GM19238 (cell line): ENCODE results near the gene ZNF609.
A peak's percentile ranks its signal among the peaks of the same experiment; 100 is the strongest.
"Not testable (repeated sequence)": the region's sequence is repeated elsewhere in the genome, so short reads cannot be mapped to it uniquely, and the experiment has no call there.

Experiments
- DNase-seq: peaks from one replicate; pipeline ENCODE4 v3.0.0; 2011; ENCODE audit warnings: low spot score; ENCODE audit not compliant: insufficient read length

ZNF609 gene

GRCh38 chr15:64580696-64581407, 120.5 kb downstream of the ZNF609 start:
- DNase-seq, result no peak

- DNase-seq, result no peak
Measured at GRCh38 chr15:64581408-64581761, 121.0 kb downstream of the ZNF609 start.

DNA sequence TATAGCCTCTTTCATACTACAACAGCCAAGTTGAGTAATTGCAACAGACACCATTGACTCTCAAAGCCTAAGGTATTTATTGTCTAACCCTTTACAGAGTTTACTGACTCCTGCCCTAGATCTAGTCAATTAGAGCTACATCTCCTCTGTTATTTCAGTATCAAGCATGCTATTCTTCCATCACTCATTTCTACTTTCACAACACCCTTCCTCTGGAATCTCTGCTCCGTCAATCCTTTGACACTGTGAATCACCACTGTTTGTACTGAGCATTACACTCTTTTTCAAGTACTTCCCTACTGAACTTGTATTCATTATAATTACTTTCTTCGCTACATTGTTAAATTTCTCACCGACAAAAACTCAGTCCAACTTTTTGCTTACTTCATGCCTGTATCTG, 121.8 kb downstream of the ZNF609 start:
- no peak for DNase-seq

- no peak for DNase-seq
Measured at GRCh38 chr15:64583519-64583918, 123.1 kb downstream of the ZNF609 start.

GRCh38 chr15:64583983-64584382, 123.6 kb downstream of the ZNF609 start:
- no peak for DNase-seq

- no peak for DNase-seq
Measured at GRCh38 chr15:64586259-64586870, 126.0 kb downstream of the ZNF609 start.

- no peak for DNase-seq
Measured at GRCh38 chr15:64586984-64587383, 126.6 kb downstream of the ZNF609 start.

DNA sequence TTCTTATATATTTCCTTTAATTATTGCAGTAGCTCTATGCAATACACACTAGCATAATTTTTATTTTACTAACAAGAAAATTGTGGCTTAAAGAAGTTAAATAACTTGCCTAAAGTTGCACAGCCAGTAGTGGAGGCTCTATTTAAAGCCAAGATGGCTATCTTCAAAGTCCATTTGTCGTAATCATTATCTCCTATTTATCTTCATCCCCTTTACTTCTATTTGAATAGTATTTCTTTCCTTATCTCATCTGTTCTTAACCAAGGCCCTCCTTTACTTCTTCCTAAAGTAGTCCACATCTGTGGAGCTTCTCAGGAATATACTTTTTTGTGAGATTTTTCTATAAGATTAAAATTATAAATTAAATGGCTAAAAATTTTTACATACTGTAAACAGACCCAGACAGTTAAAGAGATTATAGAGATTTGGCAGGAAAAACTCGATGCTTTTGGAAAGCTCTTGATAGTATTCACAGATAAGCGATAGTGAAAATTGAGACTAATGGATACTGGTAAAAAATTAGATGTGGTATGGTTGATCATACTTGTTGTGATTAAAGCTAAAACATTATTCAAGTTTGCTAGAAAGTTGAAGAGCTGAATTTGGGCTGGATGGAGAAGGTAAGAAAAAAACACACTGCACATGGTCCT, 129.2 kb downstream of the ZNF609 start:
- no peak for DNase-seq

DNA sequence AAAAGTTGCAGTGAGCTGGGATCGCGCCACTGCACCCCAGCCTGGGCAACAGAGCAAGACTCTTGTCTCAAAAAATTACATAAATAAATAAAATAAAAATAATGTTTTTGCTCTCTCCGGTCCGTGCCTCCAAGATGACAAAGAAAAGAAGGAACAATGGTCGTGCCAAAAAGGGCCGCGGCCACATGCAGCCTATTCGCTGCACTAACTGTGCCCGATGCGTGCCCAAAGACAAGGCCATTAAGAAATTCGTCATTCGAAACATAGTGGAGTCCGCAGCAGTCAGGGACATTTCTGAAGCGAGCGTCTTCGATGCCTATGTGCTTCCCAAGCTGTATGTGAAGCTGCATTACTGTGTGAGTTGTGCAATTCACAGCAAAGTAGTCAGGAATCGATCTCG, 132.5 kb downstream of the ZNF609 start:
- not testable (repeated sequence) for DNase-seq

DNA sequence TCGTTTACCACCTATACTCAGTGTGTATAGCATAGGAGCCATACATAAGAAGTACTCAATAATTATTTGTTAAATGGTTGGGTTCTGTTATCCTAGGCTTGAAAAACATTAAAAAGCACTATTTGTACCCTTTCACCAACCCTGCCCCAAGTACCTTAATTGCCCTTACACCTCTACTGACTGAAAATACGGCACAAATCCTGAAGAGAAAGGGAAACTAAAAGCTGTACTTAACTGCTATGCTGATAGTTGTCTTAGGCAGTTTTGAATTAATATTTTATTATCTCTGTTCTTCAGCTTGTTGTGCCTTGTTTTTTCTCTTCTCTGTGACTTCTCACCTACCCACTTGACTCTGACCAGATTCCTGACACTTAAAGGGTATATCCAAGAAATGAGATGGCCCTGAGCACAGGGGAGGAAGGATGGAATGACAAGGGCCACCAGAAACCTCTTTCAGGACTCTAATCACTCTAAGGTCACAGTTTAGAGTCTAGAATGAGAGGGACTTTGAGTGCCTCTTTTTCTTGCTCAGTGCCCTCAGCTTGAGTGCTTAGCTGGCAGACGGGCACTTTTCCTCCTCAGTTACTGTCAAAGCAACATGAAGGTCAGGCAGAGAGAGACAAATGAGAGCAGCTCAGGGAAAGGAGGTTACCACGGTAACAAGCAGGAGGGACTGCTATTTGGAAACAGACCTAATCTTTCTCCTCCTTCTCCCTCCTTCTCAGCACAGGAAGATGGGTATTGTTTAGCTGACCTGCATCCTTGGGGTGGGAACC, 136.5 kb downstream of the ZNF609 start:
- DNase-seq, result peak; percentile 21

DNA sequence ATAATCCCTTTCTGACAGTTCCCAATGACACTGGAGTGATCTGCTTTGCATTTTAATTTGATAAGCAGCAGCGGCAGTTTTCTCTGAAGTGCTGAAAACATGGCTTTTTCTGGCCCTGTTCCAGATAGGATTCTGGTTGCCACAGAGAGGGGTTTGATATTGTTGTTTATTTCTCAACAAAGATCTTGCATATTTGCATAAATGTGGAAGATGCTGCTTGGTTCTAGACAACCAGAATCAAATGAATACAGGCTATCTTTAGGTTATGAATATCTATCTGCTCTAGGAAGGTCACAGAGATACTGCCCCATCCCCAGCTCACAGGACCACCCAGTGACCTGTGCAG, 137.1 kb downstream of the ZNF609 start:
- DNase-seq, result no peak

DNA sequence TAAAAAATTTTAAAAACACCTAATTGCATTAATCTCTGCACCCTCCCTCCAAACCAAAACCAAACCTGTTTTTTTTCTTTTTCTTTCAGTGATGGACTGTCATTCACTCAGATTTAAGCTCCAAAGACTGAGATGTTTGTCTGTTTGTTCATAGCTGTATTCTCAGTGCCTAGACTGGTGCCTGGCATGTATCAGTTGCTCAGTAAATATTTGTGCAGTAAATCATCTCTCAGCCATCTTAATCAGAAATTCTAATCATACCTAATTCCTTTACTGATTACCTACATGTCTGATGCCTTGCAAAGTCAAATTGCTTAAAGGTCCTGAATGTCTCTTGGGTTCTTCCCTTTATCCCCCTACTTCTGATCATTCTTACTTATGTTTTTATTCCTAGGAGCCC, 138.8 kb downstream of the ZNF609 start:
- no peak for DNase-seq

- no peak for DNase-seq
Measured at GRCh38 chr15:64599716-64600115, 139.3 kb downstream of the ZNF609 start.

GRCh38 chr15:64600794-64601193, 140.4 kb downstream of the ZNF609 start:
- DNase-seq, result no peak

DNA sequence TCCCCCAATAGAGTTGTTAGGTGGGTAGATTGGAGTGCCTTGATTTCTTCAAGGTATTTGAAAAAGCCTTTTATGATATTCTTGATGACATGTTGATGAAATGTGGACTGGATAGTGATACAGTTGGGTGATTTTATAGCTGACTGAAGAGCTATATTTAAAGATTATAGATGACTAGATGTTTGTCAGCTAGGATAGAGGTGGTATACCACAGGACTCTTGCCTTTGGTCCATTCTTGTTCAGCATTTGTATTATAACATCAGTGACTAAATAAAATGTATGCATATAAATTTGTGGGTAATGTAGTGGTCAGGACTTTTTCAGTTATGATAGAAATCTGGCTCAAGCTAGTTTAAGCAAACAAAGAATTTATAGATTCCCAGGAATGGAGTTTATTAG, 143.9 kb downstream of the ZNF609 start:
- DNase-seq, result no peak

- not testable (repeated sequence) for DNase-seq
Measured at GRCh38 chr15:64607416-64607815, 147.0 kb downstream of the ZNF609 start.

DNA sequence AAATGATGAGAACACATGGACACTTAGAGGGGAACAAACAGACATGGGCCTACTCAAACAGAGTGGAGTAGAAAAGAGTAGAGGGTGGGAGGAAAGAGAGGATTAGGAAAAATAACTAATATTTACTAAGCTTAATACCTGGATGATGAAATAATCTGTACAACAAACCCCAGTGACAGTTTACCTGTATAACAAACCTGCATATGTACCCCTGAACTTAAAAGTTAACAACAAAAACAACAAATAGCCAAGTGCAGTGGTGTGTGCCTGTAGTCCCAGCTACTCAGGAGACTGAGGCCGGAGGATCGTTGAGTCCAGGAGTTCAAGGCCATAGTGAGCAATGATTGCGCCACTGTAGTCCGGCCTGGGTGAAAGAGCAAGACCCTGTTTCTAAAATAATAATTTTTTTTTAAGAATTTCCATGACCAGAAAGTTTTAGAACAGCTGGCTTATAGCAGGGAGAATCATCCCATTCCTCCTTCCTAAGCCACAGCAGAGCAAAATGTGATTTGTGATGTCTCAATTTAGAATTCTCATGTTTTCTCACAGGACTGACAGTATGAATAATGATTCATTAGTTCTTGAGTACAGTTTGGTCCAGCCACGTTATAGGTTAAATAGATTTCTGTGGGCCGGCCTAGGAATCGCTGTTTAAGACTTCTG, 150.0 kb downstream of the ZNF609 start:
- no peak for DNase-seq

DNA sequence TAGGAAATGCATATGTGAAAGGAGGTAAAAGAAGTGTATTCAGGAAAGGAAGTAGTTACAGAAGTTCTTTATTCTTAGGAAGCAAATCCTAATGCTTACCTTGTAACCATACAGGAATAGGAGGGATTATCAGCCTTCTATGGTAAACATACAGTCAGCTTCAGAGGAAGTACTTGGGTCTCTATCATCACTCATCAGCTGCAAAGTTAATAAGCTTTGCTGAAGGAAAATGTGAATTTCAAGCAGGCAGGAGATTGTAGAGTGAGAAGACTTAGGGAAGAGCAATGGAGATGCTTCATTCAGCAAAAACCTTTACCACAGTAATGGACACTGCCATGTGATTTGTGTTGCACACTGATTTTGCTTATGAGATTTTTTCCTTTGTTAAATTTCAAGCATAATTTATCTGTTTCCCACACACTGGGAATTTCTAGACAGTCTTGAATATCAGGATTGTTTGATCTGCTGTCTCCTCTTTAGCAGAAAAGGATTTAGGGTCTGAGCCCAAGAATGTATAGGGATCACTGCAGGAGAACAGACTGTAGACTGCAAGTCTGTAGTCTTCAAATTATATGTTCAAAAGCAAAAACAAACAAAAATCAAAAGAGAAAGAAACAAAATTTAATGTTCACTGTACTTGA, 150.8 kb downstream of the ZNF609 start:
- no peak for DNase-seq

DNA sequence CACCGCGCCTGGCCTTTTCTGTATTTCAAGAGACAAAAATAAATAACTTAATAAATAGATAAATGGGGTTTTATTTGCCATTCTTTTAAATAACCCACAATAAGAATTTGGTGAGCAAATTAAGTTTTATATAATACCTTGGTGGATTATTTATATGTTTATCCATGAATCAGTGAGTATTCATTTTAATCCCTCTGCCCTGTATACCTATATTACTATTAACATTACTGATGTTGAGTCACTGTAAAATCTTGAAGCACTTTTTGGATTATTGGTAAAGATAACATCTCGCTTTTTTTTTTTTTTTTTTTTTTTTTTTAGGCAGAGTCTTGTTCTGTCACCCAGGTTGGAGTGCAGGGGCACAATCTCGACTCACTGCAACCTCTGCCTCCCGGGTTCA, 154.1 kb downstream of the ZNF609 start:
- no peak for DNase-seq

DNA sequence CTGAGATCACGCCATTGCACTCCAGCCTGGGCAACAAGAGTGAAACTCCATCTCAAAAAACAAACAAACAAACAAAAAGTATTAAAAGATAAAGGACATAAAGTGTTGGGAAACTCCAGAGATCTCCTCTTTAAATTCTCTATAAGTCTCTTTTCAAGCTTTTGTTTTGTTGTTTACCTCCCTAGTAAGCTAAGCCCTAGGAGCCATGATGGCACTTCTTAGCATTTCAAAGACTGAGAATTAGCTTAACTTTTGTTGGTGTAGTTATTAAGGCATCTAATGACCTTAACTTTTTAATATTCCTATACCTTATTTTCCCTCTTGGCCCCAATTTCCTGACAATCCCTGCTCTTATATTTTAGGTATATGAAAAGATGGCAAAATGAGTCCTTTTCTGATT, 157.3 kb downstream of the ZNF609 start:
- no peak for DNase-seq

GRCh38 chr15:64618138-64618537, 157.8 kb downstream of the ZNF609 start:
- no peak for DNase-seq
